Choroid plexus epithelial cell (primary cell): ENCODE measurements around the gene PLXNB3.

Source experiments
- DNase-seq: peaks from one replicate; pipeline ENCODE4 v3.0.0-alpha.2; 2010; ENCODE audit warnings: low read depth
- H3K4me3 ChIP-seq: 2 replicates; pipeline ENCODE4 v1.5.1; 2011; ENCODE audit warnings: low read depth, mild to moderate bottlenecking, control low read depth, low read length, moderate library complexity
- CTCF ChIP-seq: conservative IDR thresholded peaks from 2 replicates; pipeline ENCODE4 v1.5.1; 2011; ENCODE audit warnings: low read depth, mild to moderate bottlenecking, control low read depth, inconsistent platforms, low read length, moderate library complexity

The PLXNB3 gene

GRCh38 chrX:153825042-153825441 lies 61.0 kb downstream of the PLXNB3 start:
- no peak for TF ChIP-seq CTCF
- no peak overlapping the region for H3K4me3 ChIP-seq
- DNase-seq, result no peak
